Measurements from ENCODE around the gene TP53BP2.

TP53BP2 gene

DNA sequence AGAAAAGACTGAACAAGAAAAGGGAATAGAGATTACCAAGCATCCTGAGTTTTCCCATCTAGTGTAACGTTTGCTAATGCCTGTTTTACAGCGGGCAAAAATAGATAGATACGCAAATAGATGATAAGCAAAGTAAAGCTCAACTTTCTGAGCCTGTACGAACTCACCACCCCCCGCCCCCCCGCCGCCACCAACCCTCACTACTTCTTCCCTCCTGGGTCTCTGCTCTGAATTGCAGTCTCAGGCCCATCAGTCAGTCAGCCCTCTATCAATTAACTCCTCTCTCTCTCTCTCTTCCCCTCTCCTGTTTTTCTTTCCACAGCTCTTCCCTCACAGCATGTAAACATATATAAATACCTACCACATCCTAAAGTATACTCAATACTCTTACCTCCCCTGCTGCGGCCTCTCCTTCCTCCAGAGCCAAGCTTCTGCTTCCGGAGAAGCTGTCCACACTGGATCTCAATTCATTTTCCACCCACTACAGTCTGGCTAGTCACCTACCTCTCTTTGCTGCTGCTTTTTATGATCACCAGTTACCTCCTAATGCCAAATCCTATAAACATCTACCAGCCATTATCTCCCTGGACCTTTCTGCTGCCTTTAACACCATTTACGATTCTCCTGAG is 68.8 kb downstream of the TP53BP2 start:
- no peak for TF ChIP-seq EZH2 (IDR thresholded peaks at IDR 0.05; ENCODE audit: borderline replicate concordance, low read depth, low read length, severe bottlenecking)
- TF ChIP-seq, protein P1, sequence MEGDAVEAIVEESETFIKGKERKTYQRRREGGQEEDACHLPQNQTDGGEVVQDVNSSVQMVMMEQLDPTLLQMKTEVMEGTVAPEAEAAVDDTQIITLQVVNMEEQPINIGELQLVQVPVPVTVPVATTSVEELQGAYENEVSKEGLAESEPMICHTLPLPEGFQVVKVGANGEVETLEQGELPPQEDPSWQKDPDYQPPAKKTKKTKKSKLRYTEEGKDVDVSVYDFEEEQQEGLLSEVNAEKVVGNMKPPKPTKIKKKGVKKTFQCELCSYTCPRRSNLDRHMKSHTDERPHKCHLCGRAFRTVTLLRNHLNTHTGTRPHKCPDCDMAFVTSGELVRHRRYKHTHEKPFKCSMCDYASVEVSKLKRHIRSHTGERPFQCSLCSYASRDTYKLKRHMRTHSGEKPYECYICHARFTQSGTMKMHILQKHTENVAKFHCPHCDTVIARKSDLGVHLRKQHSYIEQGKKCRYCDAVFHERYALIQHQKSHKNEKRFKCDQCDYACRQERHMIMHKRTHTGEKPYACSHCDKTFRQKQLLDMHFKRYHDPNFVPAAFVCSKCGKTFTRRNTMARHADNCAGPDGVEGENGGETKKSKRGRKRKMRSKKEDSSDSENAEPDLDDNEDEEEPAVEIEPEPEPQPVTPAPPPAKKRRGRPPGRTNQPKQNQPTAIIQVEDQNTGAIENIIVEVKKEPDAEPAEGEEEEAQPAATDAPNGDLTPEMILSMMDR (IDR thresholded peaks at IDR 0.05; ENCODE audit: borderline replicate concordance, extremely low read depth, low read length, poor library complexity, severe bottlenecking), result no peak
- H3K36me3 ChIP-seq (ENCODE audit: insufficient read depth, low read length), result peaks cover 62% of the 10 kb centered on the region
- H3K9ac ChIP-seq (ENCODE audit: low read depth, low read length), result no peak overlapping the region
- no peak overlapping the region for H2AFZ ChIP-seq (ENCODE audit: low read depth, low read length)
- H4K20me1 ChIP-seq (ENCODE audit: insufficient read depth, low read length), result no peaks in the 10 kb centered on the region; the same call in 1 of the 2 replicates
- no peaks in the 10 kb centered on the region for H3K27me3 ChIP-seq (ENCODE audit: insufficient read depth, low read length, poor library complexity)
- H3K4me2 ChIP-seq (ENCODE audit: insufficient read depth, low read length), result no peak overlapping the region
- H3K4me3 ChIP-seq (ENCODE audit: low read depth in 1 of 2, low read length in 2 of 2), result no peak overlapping the region
- no peaks in the 10 kb centered on the region for H3K9me3 ChIP-seq (ENCODE audit: insufficient read depth, low read length, severe bottlenecking)
- no peaks in the 10 kb centered on the region for H3K4me1 ChIP-seq (ENCODE audit: insufficient read depth, low read length)
- ATAC-seq (ENCODE audit: insufficient read depth, low read depth) (no peak), DNase-seq (no peak)
- no peak overlapping the region for H3K27ac ChIP-seq (ENCODE audit: low read length)
- no peaks in the 10 kb centered on the region for H3K79me2 ChIP-seq (ENCODE audit: insufficient read depth, low read length)

DNA sequence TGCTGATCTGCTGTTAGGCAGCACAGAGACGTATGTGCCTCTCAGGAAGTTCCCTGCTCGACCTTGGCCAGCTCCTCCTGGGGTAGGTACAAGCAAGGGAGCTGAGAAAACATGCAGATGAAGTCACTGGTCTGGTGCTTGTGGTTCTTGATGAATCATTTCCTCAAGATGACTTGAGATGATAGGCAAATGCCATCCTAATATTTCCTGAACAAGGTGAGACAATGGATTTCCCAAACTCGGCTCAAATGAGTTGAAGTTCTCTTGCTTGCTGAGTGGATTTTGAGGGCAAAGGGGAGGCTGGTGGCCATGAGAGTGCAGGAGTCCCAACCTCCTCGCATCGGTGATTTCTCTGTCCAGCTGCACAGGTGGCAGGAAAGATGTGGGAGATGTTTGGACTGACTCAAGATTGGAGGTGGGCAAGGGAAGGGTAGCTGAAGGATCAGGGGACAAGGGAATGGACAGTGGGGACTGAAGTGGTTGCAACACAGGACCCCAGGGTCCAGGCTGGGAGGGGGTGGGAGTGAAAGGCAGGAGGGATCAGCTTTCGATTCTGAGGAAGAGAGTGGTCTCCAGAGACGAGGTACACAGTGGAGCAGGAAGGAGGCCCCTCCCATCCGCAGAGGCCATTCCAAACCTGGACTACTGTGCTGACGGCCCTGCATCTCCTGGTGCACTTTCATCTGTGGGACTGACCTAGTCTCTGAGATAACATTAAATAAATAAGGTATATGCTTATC is 69.5 kb downstream of the TP53BP2 start:
- no peak for DNase-seq
- Histone ChIP-seq H3K27ac (ENCODE audit: low read length) (no peak overlapping the region), H2AFZ (ENCODE audit: low read depth, low read length) (no peak overlapping the region), H3K4me1 (ENCODE audit: insufficient read depth, low read length) (no peaks in the 10 kb centered on the region), H3K9ac (ENCODE audit: low read depth, low read length) (no peak overlapping the region), H3K79me2 (ENCODE audit: insufficient read depth, low read length) (no peaks in the 10 kb centered on the region), H3K4me2 (ENCODE audit: insufficient read depth, low read length) (no peak overlapping the region), H3K27me3 (ENCODE audit: insufficient read depth, low read length, poor library complexity) (no peaks in the 10 kb centered on the region), H3K36me3 (ENCODE audit: insufficient read depth, low read length) (peaks cover 60% of the 10 kb centered on the region), H4K20me1 (ENCODE audit: insufficient read depth, low read length) (no peaks in the 10 kb centered on the region; the same call in 1 of the 2 replicates), H3K9me3 (ENCODE audit: insufficient read depth, low read length, severe bottlenecking) (no peaks in the 10 kb centered on the region), H3K4me3 (ENCODE audit: low read depth in 1 of 2, low read length in 2 of 2) (no peak overlapping the region)
- no peak for ATAC-seq (ENCODE audit: insufficient read depth, low read depth)
- no peak for TF ChIP-seq EZH2 (IDR thresholded peaks at IDR 0.05; ENCODE audit: borderline replicate concordance, low read depth, low read length, severe bottlenecking)
- TF ChIP-seq, protein P1 (IDR thresholded peaks at IDR 0.05; ENCODE audit: borderline replicate concordance, extremely low read depth, low read length, poor library complexity, severe bottlenecking), result no peak

DNA sequence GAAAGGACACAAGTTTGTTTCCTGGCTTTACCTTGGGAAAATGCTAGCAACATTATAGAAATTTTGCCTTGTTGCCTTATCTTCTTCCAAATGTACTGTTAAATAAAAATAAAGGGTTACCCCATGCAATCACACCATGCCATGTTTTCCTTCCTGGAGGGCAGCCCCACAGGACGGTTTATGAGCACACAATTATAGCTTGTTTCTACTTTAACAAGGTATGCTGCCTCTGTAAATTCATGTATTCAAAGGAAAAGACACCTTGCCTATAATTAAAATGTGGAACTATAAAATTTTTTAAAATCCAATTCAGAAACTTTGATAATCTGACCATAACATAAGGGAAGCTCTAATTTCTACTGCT is 70.1 kb downstream of the TP53BP2 start:
- peaks cover 55% of the 10 kb centered on the region for H3K36me3 ChIP-seq (ENCODE audit: insufficient read depth, low read length)
- no peaks in the 10 kb centered on the region for H3K79me2 ChIP-seq (ENCODE audit: insufficient read depth, low read length)
- H4K20me1 ChIP-seq (ENCODE audit: insufficient read depth, low read length), result no peaks in the 10 kb centered on the region; the same call in 1 of the 2 replicates
- H2AFZ ChIP-seq (ENCODE audit: low read depth, low read length), result no peak overlapping the region
- H3K4me1 ChIP-seq (ENCODE audit: insufficient read depth, low read length), result no peaks in the 10 kb centered on the region
- TF ChIP-seq, protein P1 (IDR thresholded peaks at IDR 0.05; ENCODE audit: borderline replicate concordance, extremely low read depth, low read length, poor library complexity, severe bottlenecking), result no peak
- TF ChIP-seq EZH2 (IDR thresholded peaks at IDR 0.05; ENCODE audit: borderline replicate concordance, low read depth, low read length, severe bottlenecking), result no peak
- ATAC-seq (ENCODE audit: insufficient read depth, low read depth), result no peak
- no peaks in the 10 kb centered on the region for H3K9me3 ChIP-seq (ENCODE audit: insufficient read depth, low read length, severe bottlenecking)
- no peak overlapping the region for H3K4me3 ChIP-seq (ENCODE audit: low read depth in 1 of 2, low read length in 2 of 2)
- no peak for DNase-seq
- no peaks in the 10 kb centered on the region for H3K27me3 ChIP-seq (ENCODE audit: insufficient read depth, low read length, poor library complexity)
- no peak overlapping the region for H3K4me2 ChIP-seq (ENCODE audit: insufficient read depth, low read length)
- no peak overlapping the region for H3K27ac ChIP-seq (ENCODE audit: low read length)
- H3K9ac ChIP-seq (ENCODE audit: low read depth, low read length), result no peak overlapping the region
